Retinal pigment epithelial cell (primary cell): ENCODE measurements around the gene PFN2.
"Not testable (repeated sequence)": the region's sequence is repeated elsewhere in the genome, so short reads cannot be mapped to it uniquely, and the experiment has no call there.

Experiments used
- DNase-seq: peaks from one replicate; pipeline ENCODE4 v3.0.0-alpha.2; 2010; ENCODE audit warnings: low read depth
- H3K4me3 ChIP-seq: 2 replicates; pipeline ENCODE4 v1.5.1; 2011; ENCODE audit warnings: mild to moderate bottlenecking, low read length, control low read depth, moderate library complexity
- CTCF ChIP-seq: conservative IDR thresholded peaks from 2 replicates; pipeline ENCODE4 v1.5.1; 2011; ENCODE audit warnings: low read depth, low read length, control low read depth, inconsistent platforms

PFN2 gene

GRCh38 chr3:150000641-150001040, 29.9 kb upstream of the PFN2 start:
- no peak overlapping the region for H3K4me3 ChIP-seq
- no peak for TF ChIP-seq CTCF
- no peak for DNase-seq

- H3K4me3 ChIP-seq = no peak overlapping the region
- no peak for DNase-seq
- no peak for TF ChIP-seq CTCF
Measured at GRCh38 chr3:149999421-149999820, 28.7 kb upstream of the PFN2 start.

GRCh38 chr3:149998946-149999345, 28.3 kb upstream of the PFN2 start:
- no peak for DNase-seq
- no peak for TF ChIP-seq CTCF
- no peak overlapping the region for H3K4me3 ChIP-seq

- no peak overlapping the region for H3K4me3 ChIP-seq
- DNase-seq = no peak
- TF ChIP-seq CTCF = no peak
Measured at GRCh38 chr3:149992416-149993058, 21.8 kb upstream of the PFN2 start.

GRCh38 chr3:149990423-149990948, 19.8 kb upstream of the PFN2 start:
- TF ChIP-seq CTCF = no peak
- DNase-seq = no peak
- H3K4me3 ChIP-seq = no peak overlapping the region

- no peak for TF ChIP-seq CTCF
- DNase-seq = no peak
- no peak overlapping the region for H3K4me3 ChIP-seq
Measured at GRCh38 chr3:149989307-149989706, 18.6 kb upstream of the PFN2 start.

GRCh38 chr3:149983628-149984027, 12.9 kb upstream of the PFN2 start:
- TF ChIP-seq CTCF = no peak
- no peak for DNase-seq
- H3K4me3 ChIP-seq = no peak overlapping the region

- DNase-seq, H3K4me3 ChIP-seq: not testable (repeated sequence)
Measured at GRCh38 chr3:149983053-149983452, 12.4 kb upstream of the PFN2 start.

GRCh38 chr3:149981979-149982378, 11.3 kb upstream of the PFN2 start:
- H3K4me3 ChIP-seq, DNase-seq: not testable (repeated sequence)
